IMR-90 (cell line): ENCODE measurements around the gene CCNDBP1.

Experiments used
- MAFK ChIP-seq: IDR thresholded peaks from 2 replicates; pipeline ENCODE4 v1.6.1; 2012; ENCODE audit warnings: low read depth, low read length, improper control_type of control experiment
- POLR2A ChIP-seq: IDR thresholded peaks from 2 replicates; pipeline ENCODE4 v1.6.1; 2012; ENCODE audit warnings: mild to moderate bottlenecking, low read depth, low read length
- RAD21 ChIP-seq: IDR thresholded peaks from 2 replicates; pipeline ENCODE4 v1.6.1; 2012; ENCODE audit warnings: low read length, improper control_type of control experiment
- RFX5 ChIP-seq: IDR thresholded peaks from 2 replicates; pipeline ENCODE4 v1.8.0; 2012; ENCODE audit warnings: low read depth, mild to moderate bottlenecking, low read length, moderate library complexity
- TF ChIP-seq, protein P1 (sequence below): conservative IDR thresholded peaks from 2 replicates; pipeline ENCODE4 v1.5.1; 2012; ENCODE audit warnings: mild to moderate bottlenecking, low read depth, low read length, improper control_type of control experiment

GRCh38 chr15:43186003-43186353, 775 bp downstream of the CCNDBP1 start:
- TF ChIP-seq, protein P1, sequence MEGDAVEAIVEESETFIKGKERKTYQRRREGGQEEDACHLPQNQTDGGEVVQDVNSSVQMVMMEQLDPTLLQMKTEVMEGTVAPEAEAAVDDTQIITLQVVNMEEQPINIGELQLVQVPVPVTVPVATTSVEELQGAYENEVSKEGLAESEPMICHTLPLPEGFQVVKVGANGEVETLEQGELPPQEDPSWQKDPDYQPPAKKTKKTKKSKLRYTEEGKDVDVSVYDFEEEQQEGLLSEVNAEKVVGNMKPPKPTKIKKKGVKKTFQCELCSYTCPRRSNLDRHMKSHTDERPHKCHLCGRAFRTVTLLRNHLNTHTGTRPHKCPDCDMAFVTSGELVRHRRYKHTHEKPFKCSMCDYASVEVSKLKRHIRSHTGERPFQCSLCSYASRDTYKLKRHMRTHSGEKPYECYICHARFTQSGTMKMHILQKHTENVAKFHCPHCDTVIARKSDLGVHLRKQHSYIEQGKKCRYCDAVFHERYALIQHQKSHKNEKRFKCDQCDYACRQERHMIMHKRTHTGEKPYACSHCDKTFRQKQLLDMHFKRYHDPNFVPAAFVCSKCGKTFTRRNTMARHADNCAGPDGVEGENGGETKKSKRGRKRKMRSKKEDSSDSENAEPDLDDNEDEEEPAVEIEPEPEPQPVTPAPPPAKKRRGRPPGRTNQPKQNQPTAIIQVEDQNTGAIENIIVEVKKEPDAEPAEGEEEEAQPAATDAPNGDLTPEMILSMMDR = no peak
- TF ChIP-seq POLR2A (no peak), MAFK (no peak), RAD21 (no peak), RFX5 (no peak)
